CD14-positive monocyte (primary cell): ENCODE data around the gene DCUN1D5. TPM values are rescaled to one million over a fixed set of nuclear protein-coding genes. Genes with fewer than 3 reads are reported as not detected.

Experiments used
- DNase-seq, 3 donors: peaks; one replicate each; pipeline ENCODE4 v3.0.0-alpha.2; 2011 to 2022
- H2AFZ ChIP-seq: 2 replicates; pipeline ENCODE4 v1.6.0; 2012; ENCODE audit warnings: mild to moderate bottlenecking, low read depth, low read length, inconsistent platforms; ENCODE audit not compliant: insufficient read depth, poor library complexity, severe bottlenecking
- H3K27ac ChIP-seq, 2 donors: 1 replicate in 1 of 2; 2 replicates in 1 of 2; pipeline ENCODE4 v1.5.1; 2012 to 2013; ENCODE audit warnings: low read length in 2 of 2, control low read depth in 1 of 2, inconsistent platforms in 1 of 2, low read depth in 1 of 2, mild to moderate bottlenecking in 1 of 2
- H3K27me3 ChIP-seq, 2 donors: one replicate each; pipeline versions ENCODE4 v1.6.0 to v1.6.1; 2011 to 2013; ENCODE audit warnings: low read length in 2 of 2; ENCODE audit not compliant: control insufficient read depth in 2 of 2, insufficient read depth in 2 of 2
- H3K36me3 ChIP-seq, 2 donors: replicated peaks in 1 of 2; 1 replicate in 1 of 2; 2 replicates in 1 of 2; pipeline versions ENCODE4 v1.5.1 to v1.6.1; 2012 to 2013; ENCODE audit warnings: low read length in 2 of 2, control low read depth in 1 of 2, inconsistent platforms in 1 of 2, mild to moderate bottlenecking in 1 of 2; ENCODE audit not compliant: insufficient read depth in 2 of 2, control insufficient read depth in 1 of 2
- H3K4me1 ChIP-seq, 2 donors: 1 replicate in 1 of 2; 2 replicates in 1 of 2; pipeline versions ENCODE4 v1.5.1 to v1.6.1; 2012 to 2013; ENCODE audit warnings: low read length in 2 of 2, control low read depth in 1 of 2, inconsistent platforms in 1 of 2, mild to moderate bottlenecking in 1 of 2, moderate library complexity in 1 of 2; ENCODE audit not compliant: insufficient read depth in 2 of 2, control insufficient read depth in 1 of 2
- H3K4me2 ChIP-seq: replicated peaks from 2 replicates; pipeline ENCODE3; 2012; ENCODE audit warnings: low read length, moderate library complexity, mild to moderate bottlenecking; ENCODE audit not compliant: poor library complexity, severe bottlenecking; ENCODE audit errors: extremely low read depth
- H3K4me3 ChIP-seq, 3 experiments: fragments of 200-600 bp in 1 of 3; sonication (generic) in 1 of 3; replicated peaks in 1 of 3; 1 replicate in 2 of 3; 2 replicates in 1 of 3; pipeline ENCODE4 v1.5.1; 2011 to 2013; ENCODE audit warnings: low read length in 3 of 3, mild to moderate bottlenecking in 3 of 3, control low read depth in 2 of 3, low read depth in 2 of 3, inconsistent platforms in 1 of 3, moderate library complexity in 1 of 3
- H3K79me2 ChIP-seq: 2 replicates; pipeline ENCODE4 v1.6.0; 2012; ENCODE audit warnings: mild to moderate bottlenecking, control low read depth, inconsistent platforms, low read length, moderate library complexity; ENCODE audit not compliant: insufficient read depth
- H3K9ac ChIP-seq: 2 replicates; pipeline ENCODE4 v1.6.0; 2017; ENCODE audit warnings: low read length, mild to moderate bottlenecking; ENCODE audit not compliant: insufficient read depth, poor library complexity, severe bottlenecking
- H3K9me3 ChIP-seq, 2 donors: replicated peaks in 1 of 2; 1 replicate in 1 of 2; 2 replicates in 1 of 2; pipeline versions ENCODE4 v1.5.1 to v1.6.1; 2012 to 2013; ENCODE audit warnings: low read length in 2 of 2, control low read depth in 1 of 2; ENCODE audit not compliant: control insufficient read depth in 1 of 2, insufficient read depth in 1 of 2
- H4K20me1 ChIP-seq: 2 replicates; pipeline ENCODE4 v1.6.0; 2012; ENCODE audit warnings: mild to moderate bottlenecking, low read length, control low read depth, moderate library complexity; ENCODE audit not compliant: insufficient read depth
- H3K27ac Mint-ChIP-seq, 7 donors: one replicate each; pipeline ENCODE4 v1.8.0; 2020; ENCODE audit warnings: mild to moderate bottlenecking in 7 of 7, mixed read lengths in 7 of 7, moderate library complexity in 6 of 7, inconsistent platforms in 2 of 7
- H3K27me3 Mint-ChIP-seq, 3 donors: one replicate each; pipeline ENCODE4 v1.8.0; 2021 to 2022; ENCODE audit warnings: low read depth in 3 of 3, mild to moderate bottlenecking in 3 of 3, mixed read lengths in 3 of 3, moderate library complexity in 3 of 3, inconsistent platforms in 1 of 3
- H3K36me3 Mint-ChIP-seq, 2 donors: one replicate each; pipeline ENCODE4 v1.8.0; 2020; ENCODE audit warnings: mixed read lengths in 2 of 2, inconsistent platforms in 1 of 2, mild to moderate bottlenecking in 1 of 2
- H3K4me1 Mint-ChIP-seq: one replicate; pipeline ENCODE4 v1.8.0; 2020; ENCODE audit warnings: mild to moderate bottlenecking, mixed read lengths
- H3K4me3 Mint-ChIP-seq, 2 donors: one replicate each; pipeline ENCODE4 v1.8.0; 2020; ENCODE audit warnings: mild to moderate bottlenecking in 2 of 2, mixed read lengths in 2 of 2, moderate library complexity in 1 of 2
- H3K9me3 Mint-ChIP-seq, 7 donors: one replicate each; pipeline ENCODE4 v1.8.0; 2020 to 2022; ENCODE audit warnings: mixed read lengths in 7 of 7, mild to moderate bottlenecking in 6 of 7, moderate library complexity in 6 of 7, inconsistent platforms in 2 of 7
- WGBS: methylation state at CpG from one replicate; pipeline ENCODE4 v1.1.5; 2013; ENCODE audit warnings: missing lambda C conversion rate; ENCODE audit not compliant: insufficient coverage; 5-methylcytosine and 5-hydroxymethylcytosine counted together
- intact Hi-C, 2 donors: fragments of 100-400 bp; cut with micrococcal nuclease; formaldehyde crosslinking; loops; one replicate each; pipeline versions ENCODE4 v1.15.0 to v1.15.1; 2023
- polyA plus RNA-seq, 3 donors: library from polyadenylated mRNA; depleted of rRNA in 1 of 3; unstranded in 2 of 3; stranded (reverse) in 1 of 3; fragments of 300-500 nt in 2 of 3; fragments of >200 nt in 1 of 3; fragmentation: Illumina TruSeq in 2 of 3; gene quantifications; 1 replicate in 2 of 3; 2 replicates in 1 of 3; pipeline ENCODE4 v1.2.3, GENCODE V29; 2012 to 2021
- TF ChIP-seq, protein P1 (sequence below): fragments of 200-600 bp; IDR thresholded peaks from one replicate; pipeline ENCODE4 v1.8.0; 2022; ENCODE audit warnings: antibody characterized with exemption, mild to moderate bottlenecking

DCUN1D5 gene
- polyA plus RNA-seq, 3 donors = 7.8 to 20.3 (median 19.5) TPM

DNA sequence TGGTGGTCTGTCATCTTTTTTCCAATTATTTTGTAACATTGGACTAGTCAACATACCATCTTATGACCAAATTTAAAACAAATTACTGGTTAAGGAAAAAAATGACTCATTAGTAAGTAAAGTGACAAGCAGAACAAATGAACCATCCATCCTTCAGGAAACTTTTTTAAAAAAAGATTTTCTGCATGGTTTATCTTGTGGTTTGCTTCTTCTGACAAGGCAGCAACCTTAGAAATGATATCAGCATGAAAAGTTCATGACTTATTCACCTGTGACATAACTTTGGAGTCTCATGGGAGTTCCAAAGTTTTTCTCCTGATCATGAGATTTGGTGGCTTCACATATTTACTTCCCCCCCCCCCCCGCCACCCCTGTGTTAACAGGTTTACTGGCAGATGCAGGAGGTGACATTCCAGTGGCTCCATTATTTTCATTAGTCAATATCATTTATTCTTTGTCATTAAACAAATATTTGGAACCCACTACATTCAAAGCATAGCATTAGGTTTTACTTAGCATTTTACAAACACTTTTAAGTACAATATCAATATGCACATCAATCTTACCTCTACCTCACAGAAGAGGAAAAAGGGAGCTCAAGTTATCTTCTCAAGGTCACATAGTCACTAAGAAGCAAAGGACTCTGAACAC, 40.7 kb downstream of the DCUN1D5 start:
- H3K4me2 ChIP-seq = no peak overlapping the region
- TF ChIP-seq, protein P1, sequence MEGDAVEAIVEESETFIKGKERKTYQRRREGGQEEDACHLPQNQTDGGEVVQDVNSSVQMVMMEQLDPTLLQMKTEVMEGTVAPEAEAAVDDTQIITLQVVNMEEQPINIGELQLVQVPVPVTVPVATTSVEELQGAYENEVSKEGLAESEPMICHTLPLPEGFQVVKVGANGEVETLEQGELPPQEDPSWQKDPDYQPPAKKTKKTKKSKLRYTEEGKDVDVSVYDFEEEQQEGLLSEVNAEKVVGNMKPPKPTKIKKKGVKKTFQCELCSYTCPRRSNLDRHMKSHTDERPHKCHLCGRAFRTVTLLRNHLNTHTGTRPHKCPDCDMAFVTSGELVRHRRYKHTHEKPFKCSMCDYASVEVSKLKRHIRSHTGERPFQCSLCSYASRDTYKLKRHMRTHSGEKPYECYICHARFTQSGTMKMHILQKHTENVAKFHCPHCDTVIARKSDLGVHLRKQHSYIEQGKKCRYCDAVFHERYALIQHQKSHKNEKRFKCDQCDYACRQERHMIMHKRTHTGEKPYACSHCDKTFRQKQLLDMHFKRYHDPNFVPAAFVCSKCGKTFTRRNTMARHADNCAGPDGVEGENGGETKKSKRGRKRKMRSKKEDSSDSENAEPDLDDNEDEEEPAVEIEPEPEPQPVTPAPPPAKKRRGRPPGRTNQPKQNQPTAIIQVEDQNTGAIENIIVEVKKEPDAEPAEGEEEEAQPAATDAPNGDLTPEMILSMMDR = no peak
- H3K4me1 ChIP-seq = peaks cover 0 to 1% of the 10 kb centered on the region in 2 donors
- H3K4me3 ChIP-seq = no peak overlapping the region
- H3K27me3 ChIP-seq = no peaks in the 10 kb centered on the region
- peaks cover 11% of the 10 kb centered on the region for H3K4me1 Mint-ChIP-seq
- H3K9me3 Mint-ChIP-seq = no peaks in the 10 kb centered on the region
- H3K79me2 ChIP-seq = no peaks in the 10 kb centered on the region
- no peaks in the 10 kb centered on the region for H4K20me1 ChIP-seq
- no peak overlapping the region for H3K27ac Mint-ChIP-seq
- no peak overlapping the region for H3K27ac ChIP-seq
- no peak for DNase-seq
- no peak overlapping the region for H3K4me3 Mint-ChIP-seq
- no peak overlapping the region for H3K9ac ChIP-seq
- H2AFZ ChIP-seq = no peak overlapping the region
- no CpG with 5 or more reads among the region's 1 CpG for WGBS
- H3K27me3 Mint-ChIP-seq = no peaks in the 10 kb centered on the region
- no peaks in the 10 kb centered on the region for H3K9me3 ChIP-seq
- intact Hi-C loops = no loop called here
- H3K36me3 ChIP-seq = no peaks in the 10 kb centered on the region
- H3K36me3 Mint-ChIP-seq = no peaks in the 10 kb centered on the region

DNA sequence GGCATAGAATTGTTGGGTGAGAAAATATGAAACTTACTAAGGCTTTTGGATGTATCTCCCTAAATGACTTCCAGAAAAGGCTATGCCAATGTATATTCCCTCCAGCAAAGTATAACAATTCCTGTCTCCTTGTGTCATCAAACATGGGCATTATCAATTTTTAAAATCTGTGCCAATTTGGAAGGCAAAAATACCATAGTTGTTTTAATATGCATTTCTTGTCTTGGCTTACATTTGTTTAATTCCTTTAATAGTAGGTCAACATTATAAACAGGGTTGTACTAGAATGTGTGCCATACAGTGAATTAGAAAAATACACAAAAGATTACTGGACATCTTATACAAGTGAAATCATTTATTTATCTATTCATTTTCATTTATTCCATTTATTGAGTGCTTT, 41.6 kb downstream of the DCUN1D5 start:
- H3K27me3 ChIP-seq = no peaks in the 10 kb centered on the region
- TF ChIP-seq, protein P1 = no peak
- H3K27ac ChIP-seq = no peak overlapping the region
- peaks cover 3 to 8% of the 10 kb centered on the region in 2 donors for H3K4me1 ChIP-seq
- H4K20me1 ChIP-seq = no peaks in the 10 kb centered on the region
- H3K27ac Mint-ChIP-seq = no peak overlapping the region
- H3K79me2 ChIP-seq = no peaks in the 10 kb centered on the region
- no peaks in the 10 kb centered on the region for H3K9me3 Mint-ChIP-seq
- no peak overlapping the region for H3K4me2 ChIP-seq
- no peaks in the 10 kb centered on the region for H3K27me3 Mint-ChIP-seq
- intact Hi-C loops = no loop called here
- H3K36me3 Mint-ChIP-seq = no peaks in the 10 kb centered on the region
- no peak for DNase-seq
- no peak overlapping the region for H2AFZ ChIP-seq
- no peaks in the 10 kb centered on the region for H3K36me3 ChIP-seq
- peaks cover 14% of the 10 kb centered on the region for H3K4me1 Mint-ChIP-seq
- no peak overlapping the region for H3K4me3 ChIP-seq
- no peak overlapping the region for H3K4me3 Mint-ChIP-seq
- no peaks in the 10 kb centered on the region for H3K9me3 ChIP-seq
- no peak overlapping the region for H3K9ac ChIP-seq
